GM21576 (cell line): ENCODE data around the gene LAMB4.

Experiments
- ATAC-seq: cut with Tn5 transposase; IDR thresholded peaks from one replicate; pipeline ENCODE4 v1.9.1; 2021; ENCODE audit warnings: mild to moderate bottlenecking, moderate library complexity; ENCODE audit not compliant: unreplicated experiment

Gene LAMB4

GRCh38 chr7:108130261-108130660 lies at the start of gene LAMB4:
Gene LAMB4, minus strand, starts transcription at chr7:108130361. Its CDS starts 7,197 bp downstream, at chr7:108123164.
- no peak for ATAC-seq

GRCh38 chr7:108178398-108178797 lies 48.2 kb upstream of the LAMB4 start:
- ATAC-seq, result no peak

GRCh38 chr7:108171164-108171563 lies 41.0 kb upstream of the LAMB4 start:
- no peak for ATAC-seq

- ATAC-seq, result no peak
Observed at GRCh38 chr7:108170251-108170650, 40.1 kb upstream of the LAMB4 start.

- no peak for ATAC-seq
Observed at GRCh38 chr7:108167460-108167859, 37.3 kb upstream of the LAMB4 start.

GRCh38 chr7:108166687-108167086 lies 36.5 kb upstream of the LAMB4 start:
- ATAC-seq, result no peak

GRCh38 chr7:108165723-108166122 lies 35.6 kb upstream of the LAMB4 start:
- no peak for ATAC-seq

- ATAC-seq, result no peak
Observed at GRCh38 chr7:108164946-108165345, 34.8 kb upstream of the LAMB4 start.

GRCh38 chr7:108164342-108164741 lies 34.2 kb upstream of the LAMB4 start:
- ATAC-seq, result no peak

GRCh38 chr7:108158776-108159175 lies 28.6 kb upstream of the LAMB4 start:
- no peak for ATAC-seq

- ATAC-seq, result no peak
Observed at GRCh38 chr7:108157606-108158335, 27.6 kb upstream of the LAMB4 start.

GRCh38 chr7:108156897-108157605 lies 26.9 kb upstream of the LAMB4 start:
- ATAC-seq, result no peak

GRCh38 chr7:108152198-108152597 lies 22.0 kb upstream of the LAMB4 start:
- ATAC-seq, result no peak

- no peak for ATAC-seq
Observed at GRCh38 chr7:108149908-108150307, 19.7 kb upstream of the LAMB4 start.

GRCh38 chr7:108149119-108149518 lies 19.0 kb upstream of the LAMB4 start:
- ATAC-seq, result no peak

GRCh38 chr7:108147031-108147563 lies 16.9 kb upstream of the LAMB4 start:
- no peak for ATAC-seq

- ATAC-seq, result no peak
Observed at GRCh38 chr7:108146070-108146842, 16.1 kb upstream of the LAMB4 start.

- ATAC-seq, result no peak
Observed at GRCh38 chr7:108145401-108145800, 15.2 kb upstream of the LAMB4 start.

GRCh38 chr7:108144931-108145330 lies 14.8 kb upstream of the LAMB4 start:
- no peak for ATAC-seq

GRCh38 chr7:108143658-108144420 lies 13.7 kb upstream of the LAMB4 start:
- no peak for ATAC-seq
